HFF-Myc (cell line): ENCODE data around the gene CANX.
A peak's percentile ranks its signal among the peaks of the same experiment; 100 is the strongest.

Experiments used
- DNase-seq: peaks from one replicate; pipeline ENCODE4 v3.0.0-alpha.2; 2011; ENCODE audit warnings: low read depth; ENCODE audit errors: extremely low read depth
- H3K4me3 ChIP-seq: replicated peaks from 2 replicates; pipeline ENCODE4 v1.5.1; 2011; ENCODE audit warnings: low read depth, mild to moderate bottlenecking, control low read depth, low read length
- CTCF ChIP-seq: IDR thresholded peaks from 2 replicates; pipeline ENCODE4 v1.5.1; 2012; ENCODE audit warnings: mild to moderate bottlenecking, low read depth, low read length, control low read depth; ENCODE audit errors: missing control alignments

Gene CANX

GRCh38 chr5:179762079-179762780 lies 63.5 kb downstream of the CANX start:
- no peak for DNase-seq
- H3K4me3 ChIP-seq = no peak overlapping the region
- TF ChIP-seq CTCF = no peak

- DNase-seq = no peak
- TF ChIP-seq CTCF = no peak
- no peak overlapping the region for H3K4me3 ChIP-seq
Observed at GRCh38 chr5:179762781-179763176, 64.0 kb downstream of the CANX start.

GRCh38 chr5:179763215-179763945 lies 64.6 kb downstream of the CANX start:
- no peak overlapping the region for H3K4me3 ChIP-seq
- TF ChIP-seq CTCF = peak; percentile 80
- DNase-seq = peak; percentile 64

GRCh38 chr5:179764056-179764455 lies 65.3 kb downstream of the CANX start:
- no peak for TF ChIP-seq CTCF
- H3K4me3 ChIP-seq = no peak overlapping the region

GRCh38 chr5:179765400-179765799 lies 66.6 kb downstream of the CANX start:
- no peak for TF ChIP-seq CTCF
- peak; percentile 70 for DNase-seq
- H3K4me3 ChIP-seq = no peak overlapping the region

More at GRCh38 chr5:179764056-179764455, 65.3 kb downstream of the CANX start:
- no peak for DNase-seq

- no peak for TF ChIP-seq CTCF
- DNase-seq = no peak
- no peak overlapping the region for H3K4me3 ChIP-seq
Observed at GRCh38 chr5:179766021-179766725, 67.4 kb downstream of the CANX start.
